KG1 (cell line): ENCODE results near the gene IL6.
"Not testable (repeated sequence)": the region's sequence is repeated elsewhere in the genome, so short reads cannot be mapped to it uniquely, and the experiment has no call there.

ENCODE experiments used
- DNase-seq: peaks from one replicate; lab custom pipeline; 2025; lab: John Stamatoyannopoulos, UW

Gene IL6

DNA sequence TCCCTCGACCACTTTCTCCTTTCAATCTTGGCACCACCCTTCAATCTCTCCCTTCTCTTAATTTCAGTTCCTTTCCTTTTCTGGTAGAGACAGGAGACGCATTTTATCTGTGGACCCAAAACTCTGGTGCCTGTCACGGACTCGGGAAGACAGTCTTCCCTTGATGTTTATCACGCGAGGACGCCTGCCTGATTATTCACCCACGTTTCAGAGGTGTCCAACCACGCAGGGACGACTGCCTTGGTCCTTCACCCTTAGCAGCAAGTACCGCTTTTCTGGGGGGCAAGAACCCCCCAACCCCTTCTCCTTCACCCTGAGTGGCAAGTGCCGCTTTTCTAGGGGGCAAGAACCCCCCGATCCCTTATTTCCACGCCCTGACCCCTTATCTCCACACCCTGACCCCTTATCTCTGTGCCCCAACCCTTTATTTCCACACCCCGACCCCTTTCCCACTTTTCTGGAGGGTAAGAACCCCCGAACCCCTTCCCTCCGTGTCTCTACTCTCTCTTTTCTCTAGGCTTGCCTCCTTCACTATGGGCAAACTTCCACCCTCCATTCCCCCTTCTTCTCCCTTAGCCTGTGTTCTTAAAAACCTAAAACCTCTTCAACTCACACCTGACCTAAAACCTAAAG lies 22.9 kb upstream of the IL6 start:
- not testable (repeated sequence) for DNase-seq

- not testable (repeated sequence) for DNase-seq
Observed at GRCh38 chr7:22704722-22705121, 22.3 kb upstream of the IL6 start.

DNA sequence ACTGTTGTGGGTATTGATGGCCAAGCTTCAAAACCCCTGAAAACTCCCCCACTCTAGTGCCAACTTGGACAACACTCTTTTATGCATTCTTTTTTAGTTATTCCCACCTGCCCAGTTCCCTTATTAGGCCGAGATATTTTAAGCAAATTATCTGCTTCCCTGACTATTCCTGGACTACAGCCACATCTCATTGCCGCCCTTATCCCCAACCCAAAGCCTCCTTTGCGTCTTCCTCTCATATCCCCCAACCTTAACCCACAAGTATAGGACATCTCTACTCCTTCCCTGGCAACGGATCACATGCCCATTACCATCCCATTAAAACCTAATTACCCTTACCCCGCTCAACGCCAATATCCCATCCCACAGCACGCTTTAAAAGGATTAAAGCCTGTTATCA lies 21.1 kb upstream of the IL6 start:
- DNase-seq, result not testable (repeated sequence)

GRCh38 chr7:22707026-22707691 lies 19.8 kb upstream of the IL6 start:
- DNase-seq, result not testable (repeated sequence)

- DNase-seq, result not testable (repeated sequence)
Observed at GRCh38 chr7:22708214-22708613, 18.8 kb upstream of the IL6 start.

GRCh38 chr7:22708677-22709061 lies 18.3 kb upstream of the IL6 start:
- not testable (repeated sequence) for DNase-seq

GRCh38 chr7:22709062-22709829 lies 17.8 kb upstream of the IL6 start:
- not testable (repeated sequence) for DNase-seq

- DNase-seq, result no peak
Observed at GRCh38 chr7:22709857-22710256, 17.1 kb upstream of the IL6 start.

DNA sequence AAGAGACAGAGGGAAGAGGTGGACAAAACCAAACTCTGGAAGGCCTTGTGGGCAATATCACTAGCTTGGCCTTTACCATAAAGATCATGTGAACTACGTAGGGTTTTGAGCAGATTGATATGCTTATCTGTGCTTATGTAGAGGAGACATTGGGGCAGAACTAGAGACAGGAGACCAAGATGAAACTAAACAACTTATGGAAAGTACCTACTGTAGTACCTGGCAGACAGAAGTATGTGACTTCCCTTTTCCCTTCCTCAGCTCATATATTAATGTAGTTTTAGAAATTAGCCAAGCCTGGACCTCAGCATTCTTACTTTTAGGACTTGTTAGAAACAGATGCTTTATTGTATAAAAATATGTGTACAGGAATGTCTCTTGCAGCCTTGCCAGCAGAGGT lies 14.0 kb upstream of the IL6 start:
- no peak for DNase-seq

DNA sequence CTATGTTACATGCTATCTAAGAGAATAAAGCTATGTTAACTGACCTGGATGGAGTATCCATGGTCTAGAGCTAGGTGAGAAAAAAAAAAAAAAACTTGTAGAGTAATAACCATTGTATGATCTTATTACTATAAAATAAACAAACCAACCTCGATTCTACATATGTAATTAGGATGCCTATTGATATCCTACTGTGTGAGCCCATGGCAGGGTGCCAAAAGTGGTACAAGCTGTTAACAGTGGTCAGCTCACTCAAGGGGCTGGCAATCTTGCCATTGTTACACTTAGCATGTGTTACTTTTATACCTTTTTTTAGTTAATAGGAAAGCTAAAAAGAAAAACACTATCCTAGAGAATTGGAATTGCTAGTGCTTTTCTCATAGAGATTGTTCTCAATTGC lies 13.5 kb upstream of the IL6 start:
- no peak for DNase-seq

DNA sequence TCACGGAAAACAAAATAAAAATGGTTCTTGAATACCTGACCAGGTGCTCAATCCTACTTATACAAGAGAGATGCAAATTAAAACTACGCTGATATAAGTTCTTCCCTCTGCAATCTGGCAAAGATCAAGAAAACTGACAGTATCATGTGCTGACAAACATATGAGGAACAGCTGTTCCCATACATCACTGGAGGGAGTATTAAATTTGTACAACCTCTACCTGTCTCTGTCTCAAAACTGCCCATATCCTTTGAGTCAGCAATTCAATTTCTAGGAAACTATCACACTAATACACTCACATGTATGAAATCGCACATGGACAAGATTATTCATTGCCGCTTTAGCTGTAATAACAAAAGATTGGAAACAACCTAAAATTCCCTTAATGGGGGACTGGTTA lies 11.0 kb upstream of the IL6 start:
- DNase-seq, result no peak

GRCh38 chr7:22717760-22718159 lies 9.2 kb upstream of the IL6 start:
- no peak for DNase-seq

DNA sequence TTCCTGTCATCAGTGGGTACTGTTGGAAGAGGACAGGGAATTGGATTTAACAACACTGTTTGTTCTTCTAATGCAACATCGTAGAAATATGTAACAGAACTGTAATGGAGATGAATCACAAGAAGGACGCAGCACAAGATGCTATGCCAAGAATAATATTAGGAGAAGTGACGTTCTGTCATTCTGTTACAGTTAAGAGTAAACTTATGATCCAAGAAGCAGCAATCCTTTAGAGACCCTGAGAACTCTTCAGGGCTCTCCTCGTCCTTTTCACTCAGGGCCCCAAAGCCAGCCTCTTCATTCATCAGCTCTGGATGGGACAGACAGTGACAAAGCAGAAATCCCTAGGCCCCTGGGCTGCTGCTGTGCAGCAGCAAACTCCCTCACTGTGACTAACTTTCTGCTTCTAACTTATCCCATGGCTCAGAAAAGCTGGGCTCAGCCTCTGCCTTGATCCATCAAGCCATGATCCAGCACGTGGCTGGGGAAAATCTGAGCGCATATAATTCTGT lies 8.7 kb upstream of the IL6 start:
- DNase-seq, result no peak

DNA sequence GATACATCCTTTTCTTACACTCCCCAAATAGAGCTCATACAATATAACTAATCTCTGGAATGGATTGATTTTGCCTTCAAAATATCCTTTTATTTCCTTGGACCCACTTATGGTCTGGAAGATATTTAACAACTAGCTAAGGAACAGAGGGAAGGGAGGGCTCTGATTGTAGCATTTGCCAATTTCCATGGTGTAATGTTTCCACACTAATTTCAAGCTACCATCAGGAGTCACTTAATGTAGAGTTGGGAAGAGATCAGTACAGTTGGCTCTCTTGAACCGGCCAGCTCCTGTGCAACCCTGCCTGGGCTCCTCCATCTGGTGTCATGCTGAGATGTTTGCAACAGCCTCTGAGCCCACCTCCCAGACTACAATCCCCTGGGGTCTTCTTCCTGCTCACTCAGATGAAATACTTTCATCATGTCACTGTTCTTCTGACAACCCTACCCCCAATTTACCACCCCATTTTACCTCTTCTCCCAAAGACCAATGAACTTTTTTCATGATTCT lies 8.0 kb upstream of the IL6 start:
- no peak for DNase-seq

- DNase-seq, result no peak
Observed at GRCh38 chr7:22720791-22721786, 5.9 kb upstream of the IL6 start.

GRCh38 chr7:22722536-22723180 lies 4.3 kb upstream of the IL6 start:
- DNase-seq, result no peak

- peak; percentile 8 for DNase-seq
Observed at GRCh38 chr7:22723181-22723601, 3.8 kb upstream of the IL6 start.

DNA sequence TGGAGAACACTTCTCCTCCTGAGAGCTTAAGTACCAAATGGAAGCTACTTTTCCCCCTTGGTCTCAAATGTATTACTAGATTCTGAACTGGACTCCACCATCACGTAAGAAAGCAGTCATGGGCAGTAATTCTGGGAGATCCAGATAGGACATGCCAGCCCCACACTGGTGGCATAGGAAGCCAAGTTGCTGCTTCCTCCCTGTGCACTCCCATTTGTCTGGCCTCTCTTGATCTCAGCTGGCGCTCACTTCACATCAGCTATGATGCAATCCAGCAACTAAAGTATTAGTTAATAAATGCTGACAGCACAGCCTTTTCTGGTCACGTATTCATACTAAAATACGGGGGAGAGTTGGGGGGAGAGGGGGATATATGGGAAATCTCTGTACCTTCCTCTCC lies 3.4 kb upstream of the IL6 start:
- no peak for DNase-seq

- no peak for DNase-seq
Observed at GRCh38 chr7:22724861-22725260, 2.1 kb upstream of the IL6 start.

DNA sequence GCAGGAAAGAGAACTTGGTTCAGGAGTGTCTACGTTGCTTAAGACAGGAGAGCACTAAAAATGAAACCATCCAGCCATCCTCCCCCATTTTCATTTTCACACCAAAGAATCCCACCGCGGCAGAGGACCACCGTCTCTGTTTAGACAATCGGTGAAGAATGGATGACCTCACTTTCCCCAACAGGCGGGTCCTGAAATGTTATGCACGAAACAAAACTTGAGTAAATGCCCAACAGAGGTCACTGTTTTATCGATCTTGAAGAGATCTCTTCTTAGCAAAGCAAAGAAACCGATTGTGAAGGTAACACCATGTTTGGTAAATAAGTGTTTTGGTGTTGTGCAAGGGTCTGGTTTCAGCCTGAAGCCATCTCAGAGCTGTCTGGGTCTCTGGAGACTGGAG lies 1.4 kb upstream of the IL6 start:
- no peak for DNase-seq

- DNase-seq, result no peak
Observed at GRCh38 chr7:22726345-22726906, 574 bp upstream of the IL6 start.
